GM12878 (cell line): ENCODE data around the gene CACNA2D4. TPM values are rescaled to one million over a fixed set of nuclear protein-coding genes. Genes with fewer than 3 reads are reported as not detected.

Source experiments
- ATAC-seq: fragments of 200-7000 bp; cut with Tn5 transposase; 3 replicates; pipeline ENCODE4 v1.9.1; 2020; ENCODE audit warnings: mild to moderate bottlenecking, moderate library complexity
- BruUV-seq: library from RNA; stranded (reverse); fragments of 400-500 nt; replicated peaks from 2 replicates; lab custom pipeline; 2021; lab: Mats Ljungman, UMichigan
- CTCF ChIA-PET: fragments of 300-600 bp; sonication (Branson Sonifier 250); formaldehyde crosslinking; extraction: SDS; loops from one replicate; lab custom pipeline; 2021; ENCODE audit warnings: inconsistent platforms; lab: Yijun Ruan, JAX
- POLR2A ChIA-PET: fragments of 350-600 bp; formaldehyde crosslinking; extraction: SDS; loops from one replicate; lab custom pipeline; 2021; ENCODE audit warnings: inconsistent platforms; lab: Charles Lee
- RAD21 ChIA-PET: fragments of 300-600 bp; sonication (Branson Sonifier 250); formaldehyde crosslinking; loops from one replicate; lab custom pipeline; 2023; ENCODE audit warnings: antibody characterized with exemption; ENCODE audit not compliant: unreplicated experiment; lab: Charles Lee
- SMC1A ChIA-PET: fragments of 300-600 bp; sonication (Branson Sonifier 250); formaldehyde crosslinking; loops from one replicate; lab custom pipeline; 2023; ENCODE audit not compliant: unreplicated experiment, uncharacterized antibody; lab: Charles Lee
- DNase-seq: peaks from one replicate; pipeline ENCODE4 v3.0.0-alpha.2; 2011; ENCODE audit warnings: low read depth, low spot score
- FAIRE-seq: peaks from 3 replicates; lab custom pipeline; 2011; peaks lifted over from hg19 to GRCh38; lab: Jason Lieb, UNC
- H2AFZ ChIP-seq: 2 replicates; pipeline ENCODE4 v1.6.0; 2011; ENCODE audit warnings: low read depth, low read length, control low read depth; ENCODE audit not compliant: control insufficient read depth
- H3K27ac ChIP-seq: 2 replicates; pipeline ENCODE4 v1.5.1; 2011; ENCODE audit warnings: control low read depth; ENCODE audit not compliant: control insufficient read depth, insufficient read depth
- H3K27me3 ChIP-seq, 2 experiments: replicated peaks in 1 of 2; 2 replicates each; pipeline versions ENCODE4 v1.6.0 to v1.6.1; 2011; ENCODE audit warnings: low read length in 1 of 2; ENCODE audit not compliant: control insufficient read depth in 2 of 2, insufficient read depth in 2 of 2
- H3K36me3 ChIP-seq, 2 experiments: 2 replicates each; pipeline ENCODE4 v1.5.1; 2011; ENCODE audit warnings: low read length in 1 of 2; ENCODE audit not compliant: control insufficient read depth in 2 of 2, insufficient read depth in 2 of 2
- H3K4me1 ChIP-seq: 2 replicates; pipeline ENCODE4 v1.6.1; 2011; ENCODE audit warnings: mild to moderate bottlenecking, low read length, moderate library complexity, mixed read lengths; ENCODE audit not compliant: control insufficient read depth, insufficient read depth
- H3K4me2 ChIP-seq: 2 replicates; pipeline ENCODE4 v1.6.0; 2011; ENCODE audit warnings: control low read depth; ENCODE audit not compliant: control insufficient read depth, insufficient read depth
- H3K4me3 ChIP-seq: fragments of 200-600 bp; sonication (generic); 2 replicates; pipeline ENCODE4 v1.5.1; 2016
- H3K79me2 ChIP-seq: 2 replicates; pipeline ENCODE4 v1.6.0; 2011; ENCODE audit warnings: low read length; ENCODE audit not compliant: control insufficient read depth, insufficient read depth
- H3K9ac ChIP-seq: 2 replicates; pipeline ENCODE4 v1.8.0; 2011; ENCODE audit warnings: low read length, control low read depth, mixed read lengths; ENCODE audit not compliant: control insufficient read depth, insufficient read depth
- H3K9me3 ChIP-seq: replicated peaks from 3 replicates; pipeline ENCODE4 v1.5.1; 2011; ENCODE audit warnings: mild to moderate bottlenecking, low read length; ENCODE audit not compliant: control insufficient read depth, insufficient read depth
- H4K20me1 ChIP-seq: 2 replicates; pipeline ENCODE4 v1.6.0; 2011; ENCODE audit not compliant: control insufficient read depth, insufficient read depth
- CBFB ChIP-seq: IDR thresholded peaks from 2 replicates; pipeline ENCODE4 v1.6.1; 2016; ENCODE audit warnings: antibody characterized with exemption, low read depth
- CHD2 ChIP-seq: IDR thresholded peaks from 2 replicates; pipeline ENCODE4 v1.6.1; 2011; ENCODE audit warnings: low read depth, low read length, improper control_type of control experiment, borderline replicate concordance
- CHD4 ChIP-seq: fragments of 200-600 bp; sonication (generic); IDR thresholded peaks from 2 replicates; pipeline ENCODE4 v1.6.1; 2016; ENCODE audit warnings: mild to moderate bottlenecking
- FOXM1 ChIP-seq: IDR thresholded peaks from 2 replicates; pipeline ENCODE4 v1.6.1; 2012; ENCODE audit warnings: low read depth, mild to moderate bottlenecking, inconsistent platforms, low read length, moderate library complexity
- IKZF2 ChIP-seq, 2 experiments: fragments of 450-650 bp; IDR thresholded peaks; 2 replicates each; pipeline ENCODE4 v1.6.1; 2017; ENCODE audit warnings: mild to moderate bottlenecking in 2 of 2, moderate library complexity in 2 of 2
- MTA2 ChIP-seq: fragments of 450-650 bp; IDR thresholded peaks from 2 replicates; pipeline ENCODE4 v1.6.1; 2016; ENCODE audit warnings: low read depth, mild to moderate bottlenecking, moderate library complexity
- PML ChIP-seq: IDR thresholded peaks from 2 replicates; pipeline ENCODE4 v1.6.1; 2012; ENCODE audit warnings: low read length, inconsistent platforms
- POLR2AphosphoS2 ChIP-seq: IDR thresholded peaks from 2 replicates; pipeline ENCODE4 v1.6.1; 2011; ENCODE audit warnings: low read depth, mild to moderate bottlenecking, low read length, improper control_type of control experiment, moderate library complexity
- RAD21 ChIP-seq: IDR thresholded peaks from 2 replicates; pipeline ENCODE4 v1.6.1; 2011; ENCODE audit warnings: mild to moderate bottlenecking, low read depth, low read length, moderate library complexity; ENCODE audit not compliant: insufficient read depth
- SMC3 ChIP-seq: IDR thresholded peaks from 2 replicates; pipeline ENCODE4 v1.6.1; 2011; ENCODE audit warnings: low read length, improper control_type of control experiment, borderline replicate concordance
- TAF1 ChIP-seq: IDR thresholded peaks from 2 replicates; pipeline ENCODE4 v1.6.1; 2011; ENCODE audit warnings: mild to moderate bottlenecking, low read depth, low read length, borderline replicate concordance
- TCF3 ChIP-seq: IDR thresholded peaks from 2 replicates; pipeline ENCODE4 v1.6.1; 2012; ENCODE audit warnings: low read depth, mild to moderate bottlenecking, low read length, borderline replicate concordance; ENCODE audit not compliant: insufficient read depth
- YY1 ChIP-seq: IDR thresholded peaks from 2 replicates; pipeline ENCODE4 v1.6.1; 2011; ENCODE audit warnings: low read depth, mild to moderate bottlenecking, low read length
- ZNF207 ChIP-seq: fragments of 450-650 bp; IDR thresholded peaks from 2 replicates; pipeline ENCODE4 v1.6.1; 2014; ENCODE audit warnings: antibody characterized with exemption, mild to moderate bottlenecking, borderline replicate concordance
- ZZZ3 ChIP-seq: IDR thresholded peaks from 2 replicates; pipeline ENCODE4 v1.6.1; 2011; ENCODE audit warnings: low read depth; ENCODE audit not compliant: control insufficient read depth, insufficient read length
- WGBS: methylation state at CpG from one replicate; pipeline ENCODE4 v1.1.6; 2016; ENCODE audit warnings: low lambda C conversion rate; ENCODE audit not compliant: insufficient replicate concordance, insufficient coverage; ENCODE audit errors: missing lambda C conversion rate; 5-methylcytosine and 5-hydroxymethylcytosine counted together
- in situ Hi-C: fragments of 300-500 bp; cut with MboI; formaldehyde crosslinking; loops from 9 replicates; pipeline ENCODE4 v1.14.3; 2018; ENCODE audit warnings: mixed read lengths
- intact Hi-C: fragments of 100-400 bp; cut with micrococcal nuclease; formaldehyde crosslinking; loops from one replicate; pipeline ENCODE4 v1.14.2; 2022; ENCODE audit not compliant: unreplicated experiment
- polyA plus RNA-seq, 11 experiments: library from polyadenylated mRNA; depleted of rRNA in 4 of 11; unstranded in 6 of 11; stranded (reverse) in 5 of 11; fragments of >200 nt; fragmentation: Nextera tagmentation in 4 of 11; fragmentation: Illumina TruSeq in 1 of 11; extraction: Ambion mirVana in 4 of 11; extraction: Trizol in 1 of 11; gene quantifications; 1 replicate in 1 of 11; 2 replicates in 10 of 11; pipeline versions ENCODE4 v1.2.1 to v1.2.3, GENCODE V29; 2011 to 2016; ENCODE audit warnings: inconsistent platforms in 2 of 11, missing spikeins in 2 of 11, low read depth in 1 of 11
- total RNA-seq, 4 experiments: library from RNA; depleted of rRNA in 3 of 4; stranded (reverse); fragments of >200 nt in 3 of 4; fragmentation: Illumina TruSeq in 1 of 4; extraction: Trizol in 1 of 4; gene quantifications; 2 replicates each; pipeline versions ENCODE4 v1.2.1 to v1.2.3, GENCODE V29; 2013 to 2021
- TF ChIP-seq, protein P1 (sequence below): fragments of 450-650 bp; IDR thresholded peaks from 2 replicates; pipeline ENCODE4 v1.6.1; 2017; ENCODE audit warnings: mild to moderate bottlenecking, low read depth, inconsistent platforms; ENCODE audit not compliant: poor library complexity, severe bottlenecking
- TF ChIP-seq, protein P2 (sequence below): IDR thresholded peaks from 2 replicates; pipeline ENCODE4 v1.6.1; 2012; ENCODE audit warnings: low read depth, low read length, improper control_type of control experiment
- TF ChIP-seq, protein P3 (sequence below): fragments of 450-650 bp; IDR thresholded peaks from 2 replicates; pipeline ENCODE4 v1.6.1; 2018; ENCODE audit warnings: mild to moderate bottlenecking, low read depth, moderate library complexity; ENCODE audit not compliant: partially characterized antibody

The CACNA2D4 gene
- total and polyA plus RNA-seq, 10 of the 15 experiments (the other 5 are each of a cell fraction or from before 2014, with no cell fraction given) = 0.03 to 1.0 (median 0.65) TPM

DNA sequence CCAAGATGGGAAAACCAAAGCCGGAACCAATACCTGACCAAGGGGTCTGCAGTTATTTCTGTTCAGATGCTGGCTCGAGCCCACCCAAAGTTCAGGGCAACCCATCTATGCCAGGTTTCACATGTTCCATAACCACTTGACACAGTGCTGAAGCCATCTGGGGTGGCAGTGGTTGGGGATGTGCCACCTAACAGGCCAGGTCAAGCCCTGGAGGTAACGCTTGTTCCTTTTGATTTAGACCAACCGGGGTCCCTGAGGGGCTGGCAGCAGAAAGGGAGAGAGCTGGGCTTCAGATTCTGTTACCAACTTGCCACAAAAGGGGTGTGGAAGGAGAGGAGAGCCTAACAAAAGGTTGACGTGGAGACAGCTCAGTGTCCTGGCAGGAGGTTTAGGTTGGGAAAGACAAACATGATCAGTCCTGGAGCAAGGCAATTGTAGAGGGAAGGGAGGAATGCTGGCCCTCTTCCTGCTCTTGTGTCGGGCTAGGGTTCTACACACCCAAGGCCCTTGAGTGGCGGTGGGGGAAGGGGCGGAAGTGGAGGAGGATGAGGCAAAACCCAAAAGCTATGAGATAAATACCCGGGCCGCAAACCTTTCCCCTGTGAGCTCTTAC, 31.9 kb downstream of the CACNA2D4 start:
- FAIRE-seq (no peak), ATAC-seq (no peak), DNase-seq (no peak)
- intact Hi-C loops (no loop called here), in situ Hi-C loops (no loop called here)
- ChIA-PET POLR2A (no interaction called here), CTCF (no interaction called here), RAD21 (no interaction called here), SMC1A (no interaction called here)
- Histone ChIP-seq H3K27ac (no peak overlapping the region), H3K4me1 (no peaks in the 10 kb centered on the region), H3K79me2 (no peaks in the 10 kb centered on the region), H3K9ac (no peak overlapping the region), H3K9me3 (no peaks in the 10 kb centered on the region; the same call in 1 of the 3 replicates), H3K27me3 (no peaks in the 10 kb centered on the region; a peak in 3 of 4 replicates), H3K36me3 (no peaks in the 10 kb centered on the region), H3K4me3 (no peak overlapping the region), H4K20me1 (no peaks in the 10 kb centered on the region), H3K4me2 (no peak overlapping the region), H2AFZ (no peak overlapping the region)
- WGBS = 34% methylated on average over 10 of the region's 10 CpGs
- BruUV-seq = no TSS peak
- TF ChIP-seq SMC3 (no peak), CHD2 (no peak), FOXM1 (no peak), YY1 (no peak), CBFB (no peak), RAD21 (no peak), POLR2AphosphoS2 (no peak), TCF3 (no peak), TAF1 (no peak), IKZF2 (IDR thresholded peaks at IDR 0.05) (no peak), PML (no peak), ZNF207 (no peak), MTA2 (no peak), ZZZ3 (no peak), CHD4 (no peak)
- TF ChIP-seq, protein P1, sequence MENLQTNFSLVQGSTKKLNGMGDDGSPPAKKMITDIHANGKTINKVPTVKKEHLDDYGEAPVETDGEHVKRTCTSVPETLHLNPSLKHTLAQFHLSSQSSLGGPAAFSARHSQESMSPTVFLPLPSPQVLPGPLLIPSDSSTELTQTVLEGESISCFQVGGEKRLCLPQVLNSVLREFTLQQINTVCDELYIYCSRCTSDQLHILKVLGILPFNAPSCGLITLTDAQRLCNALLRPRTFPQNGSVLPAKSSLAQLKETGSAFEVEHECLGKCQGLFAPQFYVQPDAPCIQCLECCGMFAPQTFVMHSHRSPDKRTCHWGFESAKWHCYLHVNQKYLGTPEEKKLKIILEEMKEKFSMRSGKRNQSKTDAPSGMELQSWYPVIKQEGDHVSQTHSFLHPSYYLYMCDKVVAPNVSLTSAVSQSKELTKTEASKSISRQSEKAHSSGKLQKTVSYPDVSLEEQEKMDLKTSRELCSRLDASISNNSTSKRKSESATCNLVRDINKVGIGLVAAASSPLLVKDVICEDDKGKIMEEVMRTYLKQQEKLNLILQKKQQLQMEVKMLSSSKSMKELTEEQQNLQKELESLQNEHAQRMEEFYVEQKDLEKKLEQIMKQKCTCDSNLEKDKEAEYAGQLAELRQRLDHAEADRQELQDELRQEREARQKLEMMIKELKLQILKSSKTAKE = no peak
- TF ChIP-seq, protein P2, sequence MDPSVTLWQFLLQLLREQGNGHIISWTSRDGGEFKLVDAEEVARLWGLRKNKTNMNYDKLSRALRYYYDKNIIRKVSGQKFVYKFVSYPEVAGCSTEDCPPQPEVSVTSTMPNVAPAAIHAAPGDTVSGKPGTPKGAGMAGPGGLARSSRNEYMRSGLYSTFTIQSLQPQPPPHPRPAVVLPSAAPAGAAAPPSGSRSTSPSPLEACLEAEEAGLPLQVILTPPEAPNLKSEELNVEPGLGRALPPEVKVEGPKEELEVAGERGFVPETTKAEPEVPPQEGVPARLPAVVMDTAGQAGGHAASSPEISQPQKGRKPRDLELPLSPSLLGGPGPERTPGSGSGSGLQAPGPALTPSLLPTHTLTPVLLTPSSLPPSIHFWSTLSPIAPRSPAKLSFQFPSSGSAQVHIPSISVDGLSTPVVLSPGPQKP = no peak
- TF ChIP-seq, protein P3, sequence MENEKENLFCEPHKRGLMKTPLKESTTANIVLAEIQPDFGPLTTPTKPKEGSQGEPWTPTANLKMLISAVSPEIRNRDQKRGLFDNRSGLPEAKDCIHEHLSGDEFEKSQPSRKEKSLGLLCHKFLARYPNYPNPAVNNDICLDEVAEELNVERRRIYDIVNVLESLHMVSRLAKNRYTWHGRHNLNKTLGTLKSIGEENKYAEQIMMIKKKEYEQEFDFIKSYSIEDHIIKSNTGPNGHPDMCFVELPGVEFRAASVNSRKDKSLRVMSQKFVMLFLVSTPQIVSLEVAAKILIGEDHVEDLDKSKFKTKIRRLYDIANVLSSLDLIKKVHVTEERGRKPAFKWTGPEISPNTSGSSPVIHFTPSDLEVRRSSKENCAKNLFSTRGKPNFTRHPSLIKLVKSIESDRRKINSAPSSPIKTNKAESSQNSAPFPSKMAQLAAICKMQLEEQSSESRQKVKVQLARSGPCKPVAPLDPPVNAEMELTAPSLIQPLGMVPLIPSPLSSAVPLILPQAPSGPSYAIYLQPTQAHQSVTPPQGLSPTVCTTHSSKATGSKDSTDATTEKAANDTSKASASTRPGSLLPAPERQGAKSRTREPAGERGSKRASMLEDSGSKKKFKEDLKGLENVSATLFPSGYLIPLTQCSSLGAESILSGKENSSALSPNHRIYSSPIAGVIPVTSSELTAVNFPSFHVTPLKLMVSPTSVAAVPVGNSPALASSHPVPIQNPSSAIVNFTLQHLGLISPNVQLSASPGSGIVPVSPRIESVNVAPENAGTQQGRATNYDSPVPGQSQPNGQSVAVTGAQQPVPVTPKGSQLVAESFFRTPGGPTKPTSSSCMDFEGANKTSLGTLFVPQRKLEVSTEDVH = no peak
